Activated CD4-positive, alpha-beta T cell treated with anti-CD3 and anti-CD28 coated beads for 36 hours (primary cell): Measurements from ENCODE around the gene MRPL27. TPM values are rescaled to one million over a fixed set of nuclear protein-coding genes. Genes with fewer than 3 reads are reported as not detected.
"Not testable (repeated sequence)": the region's sequence is repeated elsewhere in the genome, so short reads cannot be mapped to it uniquely, and the experiment has no call there.

Experiments
- ATAC-seq: fragments of 200-7000 bp; cut with Tn5 transposase; one replicate; pipeline ENCODE4 v1.10.0; 2021; ENCODE audit warnings: mild to moderate bottlenecking, moderate library complexity
- CTCF ChIA-PET: fragments of 350-600 bp; sonication (Branson Sonifier 250); formaldehyde crosslinking; loops from one replicate; lab custom pipeline; 2021; ENCODE audit warnings: antibody characterized with exemption; lab: Charles Lee
- POLR2A ChIA-PET: fragments of 350-600 bp; sonication (Branson Sonifier 250); formaldehyde crosslinking; loops from one replicate; lab custom pipeline; 2021; ENCODE audit warnings: antibody characterized with exemption, inconsistent platforms; lab: Charles Lee
- DNase-seq: peaks from one replicate; pipeline ENCODE4 v3.0.0-alpha.2; 2020
- H3K27ac Mint-ChIP-seq: one replicate; pipeline ENCODE4 v1.8.0; 2021; ENCODE audit warnings: mixed read lengths
- H3K27me3 Mint-ChIP-seq: one replicate; pipeline ENCODE4 v1.8.0; 2021; ENCODE audit warnings: mixed read lengths
- H3K36me3 Mint-ChIP-seq: one replicate; pipeline ENCODE4 v1.8.0; 2021; ENCODE audit warnings: low read depth, mixed read lengths
- H3K4me1 Mint-ChIP-seq: one replicate; pipeline ENCODE4 v1.8.0; 2021; ENCODE audit warnings: mixed read lengths
- H3K4me3 Mint-ChIP-seq: one replicate; pipeline ENCODE4 v1.8.0; 2021; ENCODE audit warnings: mild to moderate bottlenecking, moderate library complexity, mixed read lengths
- H3K9me3 Mint-ChIP-seq: one replicate; pipeline ENCODE4 v1.8.0; 2021; ENCODE audit warnings: low read depth, mixed read lengths
- intact Hi-C, 2 experiments: fragments of 100-400 bp; cut with DNase I in 1 of 2; cut with micrococcal nuclease in 1 of 2; formaldehyde crosslinking; loops; one replicate each; pipeline versions ENCODE4 v1.14.2 to v1.15.1; 2022 to 2024; cut with DNase I, micrococcal nuclease
- total RNA-seq, 2 experiments: library from RNA; stranded (reverse); gene quantifications; one replicate each; pipeline ENCODE4 v1.2.3, GENCODE V29; 2021

The MRPL27 gene
- 10 to 100 TPM; 40.1 to 56.2 TPM for total RNA-seq

DNA sequence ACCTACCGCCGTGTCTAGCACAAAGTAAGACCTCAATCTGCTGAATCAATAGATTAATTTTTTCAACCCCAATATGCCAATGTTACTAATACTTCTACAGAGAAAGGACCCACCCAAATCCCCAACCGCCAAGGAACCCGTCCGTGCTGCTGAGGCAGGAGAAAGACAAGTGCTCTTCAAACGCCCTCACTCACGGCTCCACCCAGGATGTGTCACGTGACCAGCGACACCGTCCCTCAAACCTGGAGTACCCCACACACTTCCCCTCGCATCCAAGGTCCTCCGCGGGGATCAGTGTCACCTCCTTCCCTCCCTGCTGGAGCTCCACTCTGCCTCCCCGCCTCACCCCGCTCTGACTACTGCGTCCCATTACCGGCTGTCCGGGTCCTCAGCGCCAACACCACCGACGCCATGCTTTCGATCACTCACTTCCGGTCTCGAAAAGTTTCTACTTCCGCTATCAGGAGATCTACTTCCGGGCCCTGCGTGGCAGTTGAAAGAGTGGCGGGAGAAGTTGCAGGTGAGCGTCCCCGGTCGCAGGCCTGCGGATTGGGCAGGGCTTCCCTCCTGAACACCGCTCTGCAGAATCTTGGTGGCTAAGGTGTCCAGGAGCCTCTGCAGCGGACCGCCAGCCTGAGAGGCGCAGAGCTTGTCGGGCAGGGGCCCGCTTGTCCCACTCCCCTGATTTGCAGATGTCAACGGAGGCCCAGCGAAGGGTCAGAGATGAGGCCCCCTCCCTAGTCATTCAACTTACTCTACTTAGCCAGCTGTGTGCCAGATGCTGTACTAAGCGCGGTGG lies at the start of gene MRPL27, which contains the start of gene EME1:
Gene MRPL27 (minus strand): TSS at position 427 of the 799 bp plus-strand sequence. CDS start 14 bp downstream, at position 413.
Gene EME1 (plus strand): TSS at position 472 of the 799 bp plus-strand sequence. CDS start 1,980 bp downstream, outside the sequence.
- peak within 1 kb of the TSS; percentile 89 for H3K4me3 Mint-ChIP-seq
- CTCF ChIA-PET: interaction anchor here (0.6 to 5.4 kb wide), 3 partner anchors 11 to 219 kb away, joined by 3 to 31 read pairs (median 28); partner anchors contain the start of gene LRRC59
- intact Hi-C loops: loop anchor here (1.0 to 5.0 kb wide), 12 partner anchors 24 to 888 kb away; partner anchors contain the start of genes ANKRD40 (in 2 of the 2), LRRC59 (in 2 of the 2), RSAD1 (in 2 of the 2) and XYLT2 (in 2 of the 2)
- H3K36me3 Mint-ChIP-seq: peaks cover 40% of the 10 kb centered on the region
- ATAC-seq (peak; percentile 95), DNase-seq (peak; percentile 89)
- peaks cover 22% of the 10 kb centered on the region for H3K4me1 Mint-ChIP-seq
- no peaks in the 10 kb centered on the region for H3K27me3 Mint-ChIP-seq
- H3K27ac Mint-ChIP-seq: peak within 1 kb of the TSS; percentile 99
- no peaks in the 10 kb centered on the region for H3K9me3 Mint-ChIP-seq
- POLR2A ChIA-PET: interaction anchor here (0.6 to 1.2 kb wide), 4 partner anchors 20 to 78 kb away, joined by 3 to 5 read pairs (median 4); partner anchors contain the start of gene LRRC59

DNA sequence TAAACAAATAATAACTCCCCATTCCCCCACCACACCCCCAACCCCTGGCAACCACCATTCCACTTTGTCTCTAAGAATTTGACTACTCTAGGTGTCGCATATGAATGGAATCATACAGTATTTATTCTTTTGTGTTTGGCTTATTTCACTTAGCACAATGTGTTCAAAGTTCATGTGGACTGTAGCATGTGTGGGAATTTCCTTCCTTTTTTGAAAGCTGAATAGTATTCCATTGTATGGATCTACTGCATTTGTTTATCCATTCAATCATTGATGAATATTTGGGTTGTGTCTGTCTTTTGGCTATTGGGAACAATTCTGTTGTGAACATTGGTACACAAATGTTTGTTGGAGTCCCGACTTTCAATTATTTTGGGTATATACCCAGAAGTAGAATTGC lies 49.8 kb upstream of the MRPL27 start:
- no peak overlapping the region for H3K4me3 Mint-ChIP-seq
- CTCF ChIA-PET: interaction anchor here (0.6 to 2.3 kb wide), 2 partner anchors 25 to 56 kb away, joined by 3 to 16 read pairs; partner anchors contain the start of gene LRRC59

DNA sequence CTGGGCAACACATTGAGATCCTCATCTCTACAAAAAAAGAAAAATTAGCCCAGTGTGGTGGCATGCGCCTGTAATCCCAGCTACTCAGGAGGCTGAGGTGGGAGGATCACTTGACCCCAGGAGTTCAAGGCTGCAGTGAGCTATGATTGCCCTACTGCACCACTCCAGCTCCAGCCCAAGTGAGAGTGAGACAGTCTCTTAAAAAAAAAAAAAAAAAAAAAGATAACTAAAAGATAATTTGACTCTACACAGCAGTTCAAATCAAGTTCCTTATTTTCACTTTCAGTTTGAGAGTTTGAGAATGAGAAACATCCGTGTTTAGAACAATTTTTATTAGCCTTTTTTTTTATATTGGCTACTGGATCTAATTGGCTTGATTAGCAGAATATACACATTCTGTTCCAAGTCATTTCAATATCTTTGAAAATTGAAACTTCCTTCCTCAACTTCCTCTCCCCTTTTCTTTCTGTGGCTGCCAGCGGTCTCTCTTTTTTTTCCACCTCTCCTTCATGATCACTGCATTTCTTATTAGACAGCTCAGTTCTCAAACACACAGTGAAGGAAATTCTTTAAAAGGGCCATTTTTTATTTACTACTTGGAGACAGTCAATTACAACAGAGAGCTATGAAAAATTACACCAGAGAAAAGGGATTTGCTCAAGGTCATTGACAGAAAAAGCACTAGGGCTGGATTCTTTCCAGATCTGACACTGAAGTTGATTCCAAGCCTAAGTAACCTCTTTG lies 48.5 kb upstream of the MRPL27 start:
- Mint-ChIP-seq H3K9me3 (peaks cover 2% of the 10 kb centered on the region), H3K36me3 (no peaks in the 10 kb centered on the region), H3K4me3 (peak overlapping the region; percentile 61), H3K27ac (peak overlapping the region; percentile 88), H3K27me3 (no peaks in the 10 kb centered on the region), H3K4me1 (peaks cover 22% of the 10 kb centered on the region)
- ChIA-PET POLR2A (interaction anchor here (0.6 to 1.0 kb wide), 5 partner anchors 24 to 633 kb away, joined by 3 to 4 read pairs (median 3); partner anchors contain the start of genes KAT7, LRRC59 and TOB1), CTCF (interaction anchor here (0.5 to 2.3 kb wide), 5 partner anchors 24 to 1983 kb away, joined by 3 to 16 read pairs (median 4); partner anchors contain the start of genes LRRC59 and PPP1R9B)
- intact Hi-C loops: loop anchor here in 1 of 2 experiments (1.0 kb wide), 1 partner anchor 24 kb away; the partner anchor contains the start of gene LRRC59
- ATAC-seq (peak; percentile 63), DNase-seq (peak; percentile 17)

More for the DNA sequence above, 49.8 kb upstream of the MRPL27 start:
- DNase-seq (no peak), ATAC-seq (no peak)
- Mint-ChIP-seq H3K27ac (no peak overlapping the region), H3K36me3 (no peaks in the 10 kb centered on the region), H3K9me3 (peaks cover 2% of the 10 kb centered on the region), H3K4me1 (peaks cover 33% of the 10 kb centered on the region), H3K27me3 (no peaks in the 10 kb centered on the region)
- intact Hi-C loops: no loop called here
- POLR2A ChIA-PET: no interaction called here

DNA sequence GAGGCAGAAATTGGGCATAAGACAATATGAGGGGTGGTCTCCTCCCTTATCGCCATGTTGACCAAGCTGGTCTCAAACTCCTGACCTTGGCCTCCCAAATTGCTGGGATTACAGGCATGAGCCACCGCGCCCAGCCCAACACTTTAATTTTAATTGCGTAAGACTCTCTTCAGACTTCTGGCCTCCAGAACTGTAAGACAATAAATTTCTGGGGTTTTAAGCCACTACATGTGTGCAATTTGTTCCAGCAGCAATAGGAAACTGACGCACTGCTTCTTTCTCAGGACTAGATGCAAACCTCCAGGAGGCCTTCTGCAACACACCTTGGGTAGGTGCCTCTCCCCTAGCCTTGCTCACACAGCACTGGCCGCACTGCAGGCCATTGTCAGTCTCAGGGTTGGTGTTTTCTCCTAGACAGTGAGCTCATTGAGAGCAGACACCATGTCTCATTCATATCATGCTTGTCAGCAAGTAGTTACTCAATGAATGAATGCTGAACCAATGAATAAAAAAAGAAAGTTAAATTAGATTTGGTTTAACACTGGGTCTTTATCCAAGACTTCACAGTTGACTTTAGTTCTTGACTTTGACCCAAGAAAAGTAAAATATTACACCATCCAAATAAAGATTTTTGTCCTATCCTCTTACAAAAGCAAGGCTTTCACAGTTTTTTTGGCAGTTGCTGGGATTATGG lies 47.6 kb upstream of the MRPL27 start:
- Mint-ChIP-seq H3K27ac (peak overlapping the region; percentile 88), H3K36me3 (no peaks in the 10 kb centered on the region), H3K27me3 (no peaks in the 10 kb centered on the region), H3K9me3 (peaks cover 2% of the 10 kb centered on the region), H3K4me3 (no peak overlapping the region), H3K4me1 (peaks cover 19% of the 10 kb centered on the region)
- ChIA-PET CTCF (interaction anchor here (0.6 to 2.3 kb wide), 4 partner anchors 23 to 270 kb away, joined by 3 to 16 read pairs (median 3); partner anchors contain the start of genes LRRC59 and PPP1R9B), POLR2A (interaction anchor here (0.6 to 0.7 kb wide), 3 partner anchors 74 to 632 kb away, joined by 3 to 4 read pairs (median 3); partner anchors contain the start of gene KAT7)
- no peak for ATAC-seq
- intact Hi-C loops: loop anchor here in 1 of 2 experiments (1.0 kb wide), 1 partner anchor 23 kb away; the partner anchor contains the start of gene LRRC59
- no peak for DNase-seq

DNA sequence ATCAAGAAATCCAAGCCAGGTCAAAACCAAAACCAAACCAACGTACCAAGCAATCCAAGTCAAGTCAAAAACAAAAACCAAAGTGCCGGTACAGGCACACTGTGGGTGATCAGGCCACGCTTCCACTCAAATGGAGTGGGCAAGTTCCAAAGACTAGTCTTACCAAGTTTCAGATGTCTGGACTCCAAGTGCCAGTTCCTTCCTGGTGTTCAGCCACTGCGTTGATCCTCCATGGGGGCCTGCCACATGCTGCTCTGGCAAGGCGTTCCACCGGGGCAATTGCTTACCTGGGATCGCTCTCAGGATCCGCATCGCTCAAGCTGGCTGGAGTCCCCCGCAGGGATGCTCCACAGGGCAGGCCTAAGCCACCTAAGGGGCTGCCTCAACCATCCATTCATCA lies 46.6 kb upstream of the MRPL27 start:
- intact Hi-C loops, H3K27ac Mint-ChIP-seq, H3K9me3 Mint-ChIP-seq, H3K4me3 Mint-ChIP-seq, ATAC-seq, POLR2A ChIA-PET, H3K27me3 Mint-ChIP-seq, H3K36me3 Mint-ChIP-seq, DNase-seq: not testable (repeated sequence)
- CTCF ChIA-PET: interaction anchor here (0.9 kb wide), 1 partner anchor 22 kb away, joined by 3 read pairs; the partner anchor contains the start of gene LRRC59
- H3K4me1 Mint-ChIP-seq: peaks cover 15% of the 10 kb centered on the region

DNA sequence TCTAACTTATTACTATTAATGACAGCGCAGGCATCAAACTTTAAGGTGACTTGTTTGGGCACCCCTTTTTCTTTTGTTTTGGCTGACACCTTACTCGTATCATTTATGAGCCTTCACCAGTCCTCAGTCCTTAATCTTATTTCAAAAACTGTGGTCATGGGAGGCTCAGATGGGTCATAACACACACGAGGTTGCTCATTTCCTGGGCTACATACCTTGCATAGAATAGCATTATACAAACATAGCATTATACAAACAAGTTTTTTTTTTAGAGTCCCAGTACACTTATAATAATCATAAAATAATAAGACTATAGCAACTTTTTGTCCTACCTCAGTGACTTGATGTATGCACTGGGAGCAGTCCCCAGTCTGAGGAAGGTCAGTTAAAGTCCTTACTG lies 41.8 kb upstream of the MRPL27 start:
- ChIA-PET POLR2A (no interaction called here), CTCF (interaction anchor here (2.7 kb wide), 1 partner anchor 17 kb away, joined by 11 read pairs; the partner anchor contains the start of gene LRRC59)
- ATAC-seq (no peak), DNase-seq (no peak)
- Mint-ChIP-seq H3K27ac (no peak overlapping the region), H3K36me3 (no peaks in the 10 kb centered on the region), H3K9me3 (peaks cover 2% of the 10 kb centered on the region), H3K4me1 (no peaks in the 10 kb centered on the region), H3K27me3 (peaks cover 5% of the 10 kb centered on the region), H3K4me3 (no peak overlapping the region)
- intact Hi-C loops: no loop called here

DNA sequence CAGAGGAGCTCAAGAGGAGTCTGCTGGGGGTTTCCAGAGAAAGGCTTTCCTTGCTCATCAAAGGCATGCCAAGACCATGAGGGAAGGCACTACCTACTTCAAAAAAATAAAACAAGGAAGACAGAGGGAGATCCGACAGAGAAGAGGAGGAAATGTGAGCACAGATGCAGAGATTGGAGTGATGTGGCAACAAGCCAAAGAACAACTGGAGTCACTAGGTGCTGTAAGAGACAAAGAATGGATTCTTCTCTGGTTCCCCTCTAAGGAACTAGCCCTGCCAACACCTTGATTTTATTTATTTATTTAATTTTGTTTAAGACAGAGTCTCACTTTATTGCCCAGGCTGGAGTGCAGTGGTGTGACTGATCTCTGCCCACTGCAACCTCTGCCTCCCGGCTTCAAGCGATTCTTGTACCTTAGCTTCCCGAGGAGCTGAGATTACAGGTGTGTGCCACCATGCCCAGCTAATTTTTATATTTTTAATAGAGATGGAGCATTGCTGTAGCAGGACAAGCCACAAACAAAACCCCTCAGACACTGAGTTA lies 39.3 kb upstream of the MRPL27 start:
- intact Hi-C loops: no loop called here
- Mint-ChIP-seq H3K27me3 (peaks cover 5% of the 10 kb centered on the region), H3K36me3 (no peaks in the 10 kb centered on the region), H3K4me1 (no peaks in the 10 kb centered on the region), H3K9me3 (no peaks in the 10 kb centered on the region), H3K4me3 (no peak overlapping the region), H3K27ac (no peak overlapping the region)
- DNase-seq (no peak), ATAC-seq (no peak)
- POLR2A ChIA-PET: no interaction called here
- CTCF ChIA-PET: interaction anchor here (0.5 to 1.0 kb wide), 3 partner anchors 15 to 227 kb away, joined by 3 to 4 read pairs (median 3); partner anchors contain the start of gene LRRC59

DNA sequence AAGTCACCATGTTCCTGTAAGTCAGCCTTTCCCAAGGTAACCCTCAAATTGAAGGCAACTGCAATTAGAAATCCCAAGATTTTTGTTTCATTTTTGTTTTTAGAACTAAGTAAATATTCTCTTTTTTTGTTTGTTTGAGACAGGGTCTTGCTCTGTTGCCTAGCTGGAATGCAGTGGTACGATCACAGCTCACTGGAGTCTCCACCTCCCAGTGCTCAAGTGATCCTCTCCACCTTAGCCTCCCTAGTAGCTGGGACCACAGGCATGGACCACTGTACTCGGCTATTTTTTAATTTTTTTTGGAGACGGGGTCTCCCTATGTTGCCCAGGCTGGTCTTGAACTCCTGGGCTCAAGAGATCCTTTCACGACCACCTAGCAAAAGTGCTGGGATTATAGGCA lies 34.9 kb upstream of the MRPL27 start:
- no peak overlapping the region for H3K27ac Mint-ChIP-seq
- CTCF ChIA-PET: interaction anchor here (1.1 to 2.4 kb wide), 2 partner anchors 10 to 20 kb away, joined by 3 to 15 read pairs; partner anchors contain the start of gene LRRC59
- no peak for ATAC-seq
- peaks cover 12% of the 10 kb centered on the region for H3K27me3 Mint-ChIP-seq
- H3K36me3 Mint-ChIP-seq: no peaks in the 10 kb centered on the region
- no peaks in the 10 kb centered on the region for H3K9me3 Mint-ChIP-seq
- DNase-seq: no peak
- intact Hi-C loops: no loop called here
- H3K4me1 Mint-ChIP-seq: no peaks in the 10 kb centered on the region
- no peak overlapping the region for H3K4me3 Mint-ChIP-seq
- POLR2A ChIA-PET: no interaction called here

DNA sequence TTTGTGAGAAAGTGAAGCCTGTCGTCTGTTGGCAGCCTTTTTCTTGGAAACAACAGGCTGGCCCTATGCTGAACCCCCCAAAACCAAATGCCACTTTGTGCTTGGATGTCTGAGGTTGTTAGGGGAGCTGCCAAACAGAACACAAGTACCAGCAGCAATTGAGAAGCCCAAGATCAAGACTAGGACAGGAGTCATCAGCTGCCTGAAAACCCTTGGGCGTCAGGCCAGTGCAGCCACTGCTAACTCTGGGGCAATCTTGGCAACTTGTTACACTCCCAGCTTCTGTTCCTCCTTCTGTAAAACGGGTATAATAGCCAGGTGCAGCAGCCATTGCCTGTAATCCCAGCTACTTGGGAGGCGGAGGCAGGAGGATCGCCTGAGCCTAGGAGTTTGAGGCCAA lies 33.6 kb upstream of the MRPL27 start:
- H3K27ac Mint-ChIP-seq: no peak overlapping the region

DNA sequence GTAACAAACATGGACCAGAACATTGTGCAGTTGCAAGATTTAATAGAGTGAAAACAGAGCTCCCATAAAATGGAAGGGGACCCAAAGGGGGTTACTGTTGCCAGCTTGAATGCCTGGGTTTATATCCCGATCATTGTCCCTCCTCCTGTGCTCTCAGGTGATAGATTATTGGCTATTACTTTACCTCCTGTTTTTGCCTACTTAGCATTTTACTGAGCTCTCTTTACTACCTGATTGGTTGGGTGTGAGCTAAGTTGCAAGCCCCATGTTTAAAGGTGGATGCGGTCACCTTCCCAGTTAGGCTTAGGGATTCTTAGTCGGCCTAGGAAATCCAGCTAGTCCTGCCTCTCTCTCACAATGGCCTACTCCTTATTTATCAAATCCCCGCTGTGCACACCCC lies 32.4 kb upstream of the MRPL27 start:
- DNase-seq, H3K4me1 Mint-ChIP-seq, H3K27me3 Mint-ChIP-seq, H3K36me3 Mint-ChIP-seq, ATAC-seq, POLR2A ChIA-PET, H3K4me3 Mint-ChIP-seq, H3K9me3 Mint-ChIP-seq, H3K27ac Mint-ChIP-seq, intact Hi-C loops: not testable (repeated sequence)
- CTCF ChIA-PET: interaction anchor here (0.7 to 1.2 kb wide), 2 partner anchors 23 to 30 kb away, joined by 3 read pairs; no protein-coding TSS in a partner anchor

More for the DNA sequence above, 33.6 kb upstream of the MRPL27 start:
- H3K9me3 Mint-ChIP-seq: no peaks in the 10 kb centered on the region
- H3K4me3 Mint-ChIP-seq: no peak overlapping the region
- no peaks in the 10 kb centered on the region for H3K4me1 Mint-ChIP-seq
- POLR2A ChIA-PET: no interaction called here
- peaks cover 9% of the 10 kb centered on the region for H3K27me3 Mint-ChIP-seq
- no peaks in the 10 kb centered on the region for H3K36me3 Mint-ChIP-seq
- DNase-seq: no peak
- no peak for ATAC-seq
- intact Hi-C loops: no loop called here
- CTCF ChIA-PET: interaction anchor here (0.6 to 2.4 kb wide), 3 partner anchors 9 to 729 kb away, joined by 3 to 15 read pairs (median 4); partner anchors contain the start of genes LRRC59 and SPOP
